IMR-90 (cell line): ENCODE measurements around the gene UGT1A7. TPM values are rescaled to one million over a fixed set of nuclear protein-coding genes. Genes with fewer than 3 reads are reported as not detected.

Source experiments
- ATAC-seq: fragments of 200-7000 bp; cut with Tn5 transposase; 2 replicates; pipeline ENCODE4 v1.9.1; 2020; ENCODE audit warnings: low read depth, mild to moderate bottlenecking, moderate library complexity
- BruUV-seq: library from RNA; stranded (reverse); fragments of 400-500 nt; replicated peaks from 2 replicates; lab custom pipeline; 2021; lab: Mats Ljungman, UMichigan
- CTCF ChIA-PET: fragments of 300-600 bp; formaldehyde crosslinking; extraction: SDS; loops from one replicate; lab custom pipeline; 2021; ENCODE audit warnings: antibody characterized with exemption; lab: Yijun Ruan, JAX
- POLR2A ChIA-PET: fragments of 300-600 bp; sonication (Branson Sonifier 250); formaldehyde crosslinking; loops from one replicate; lab custom pipeline; 2022; ENCODE audit warnings: antibody characterized with exemption; ENCODE audit not compliant: unreplicated experiment; lab: Charles Lee
- DNase-seq: peaks from one replicate; pipeline ENCODE4 v3.0.0; 2013
- H2AFZ ChIP-seq: replicated peaks from 2 replicates; pipeline ENCODE3; 2013; ENCODE audit warnings: low read length, mild to moderate bottlenecking; ENCODE audit not compliant: poor library complexity
- H2AK5ac ChIP-seq: 2 replicates; pipeline ENCODE4 v1.6.1; 2013; ENCODE audit warnings: low read depth, low read length, inconsistent platforms
- H2AK9ac ChIP-seq: replicated peaks from 2 replicates; pipeline ENCODE3; 2013; ENCODE audit warnings: mild to moderate bottlenecking, low read depth, low read length, moderate library complexity; ENCODE audit not compliant: poor library complexity
- H2BK120ac ChIP-seq: 2 replicates; pipeline ENCODE4 v1.6.1; 2013; ENCODE audit warnings: low read depth, low read length, inconsistent platforms
- H2BK15ac ChIP-seq: 3 replicates; pipeline ENCODE4 v1.6.1; 2013; ENCODE audit warnings: low read depth, low read length, inconsistent platforms
- H2BK20ac ChIP-seq: 2 replicates; pipeline ENCODE4 v1.6.1; 2013; ENCODE audit warnings: low read depth, mild to moderate bottlenecking, inconsistent platforms, low read length, moderate library complexity
- H2BK5ac ChIP-seq: 2 replicates; pipeline ENCODE4 v1.6.1; 2013; ENCODE audit warnings: mild to moderate bottlenecking, low read depth, low read length, inconsistent platforms; ENCODE audit not compliant: poor library complexity, severe bottlenecking
- H3K14ac ChIP-seq: replicated peaks from 2 replicates; pipeline ENCODE4 v1.6.1; 2013; ENCODE audit warnings: low read depth, low read length, inconsistent platforms
- H3K18ac ChIP-seq: 2 replicates; pipeline ENCODE4 v1.6.1; 2013; ENCODE audit warnings: low read depth, low read length, control low read depth
- H3K23ac ChIP-seq: 2 replicates; pipeline ENCODE4 v1.6.1; 2013; ENCODE audit warnings: low read depth, low read length, inconsistent platforms
- H3K27ac ChIP-seq: 2 replicates; pipeline ENCODE4 v1.5.1; 2013; ENCODE audit warnings: mild to moderate bottlenecking, control low read depth, low read length; ENCODE audit not compliant: insufficient read depth
- H3K27me3 ChIP-seq: 2 replicates; pipeline ENCODE4 v1.6.1; 2013; ENCODE audit warnings: low read length; ENCODE audit not compliant: control insufficient read depth, insufficient read depth
- H3K36me3 ChIP-seq: 2 replicates; pipeline ENCODE4 v1.6.1; 2013; ENCODE audit warnings: low read length, mixed read lengths; ENCODE audit not compliant: control insufficient read depth, insufficient read depth
- H3K4ac ChIP-seq: 2 replicates; pipeline ENCODE4 v1.6.1; 2013; ENCODE audit warnings: low read depth, low read length, inconsistent platforms
- H3K4me1 ChIP-seq: 2 replicates; pipeline ENCODE4 v1.6.1; 2013; ENCODE audit warnings: low read length, mixed read lengths; ENCODE audit not compliant: control insufficient read depth, insufficient read depth
- H3K4me2 ChIP-seq: 2 replicates; pipeline ENCODE4 v1.6.1; 2013; ENCODE audit warnings: low read depth, mild to moderate bottlenecking, control low read depth, low read length, moderate library complexity
- H3K4me3 ChIP-seq: 2 replicates; pipeline ENCODE4 v1.5.1; 2013; ENCODE audit warnings: low read depth, mild to moderate bottlenecking, control low read depth, low read length, moderate library complexity; ENCODE audit not compliant: insufficient read depth
- H3K56ac ChIP-seq: 2 replicates; pipeline ENCODE4 v1.6.1; 2013; ENCODE audit warnings: low read length, inconsistent platforms; ENCODE audit not compliant: insufficient read depth; ENCODE audit errors: extremely low read depth
- H3K79me1 ChIP-seq, 2 experiments: 2 replicates each; pipeline ENCODE4 v1.6.1; 2013; ENCODE audit warnings: low read length in 2 of 2, inconsistent platforms in 1 of 2, low read depth in 1 of 2
- H3K9ac ChIP-seq: 2 replicates; pipeline ENCODE4 v1.6.1; 2013; ENCODE audit warnings: low read depth, low read length, control low read depth
- H3K9me1 ChIP-seq: 2 replicates; pipeline ENCODE4 v1.6.1; 2013; ENCODE audit warnings: low read length, inconsistent platforms; ENCODE audit not compliant: insufficient read depth
- H3K9me3 ChIP-seq: 2 replicates; pipeline ENCODE4 v1.6.1; 2013; ENCODE audit warnings: low read length; ENCODE audit not compliant: control insufficient read depth, insufficient read depth
- H4K20me1 ChIP-seq: 2 replicates; pipeline ENCODE4 v1.6.1; 2013; ENCODE audit warnings: low read length, inconsistent platforms; ENCODE audit not compliant: insufficient read depth
- H4K5ac ChIP-seq: 2 replicates; pipeline ENCODE4 v1.6.1; 2013; ENCODE audit warnings: mild to moderate bottlenecking, low read depth, low read length, control low read depth
- H4K8ac ChIP-seq, 2 experiments: 2 replicates each; pipeline ENCODE4 v1.6.1; 2013; ENCODE audit warnings: low read depth in 2 of 2, low read length in 2 of 2, control low read depth in 1 of 2, inconsistent platforms in 1 of 2
- H4K91ac ChIP-seq: 2 replicates; pipeline ENCODE4 v1.6.1; 2013; ENCODE audit warnings: low read depth, low read length, inconsistent platforms; ENCODE audit not compliant: insufficient read depth
- CHD1 ChIP-seq: IDR thresholded peaks from 2 replicates; pipeline ENCODE4 v1.6.1; 2012; ENCODE audit warnings: low read depth, low read length, improper control_type of control experiment
- CTCF ChIP-seq: conservative IDR thresholded peaks from 2 replicates; pipeline ENCODE4 v1.5.1; 2012; ENCODE audit warnings: mild to moderate bottlenecking, low read depth, low read length, improper control_type of control experiment
- FOS ChIP-seq: fragments of 150-350 bp; IDR thresholded peaks from 2 replicates; pipeline ENCODE4 v1.6.1; 2016; ENCODE audit warnings: low read depth, low read length
- MAFK ChIP-seq: IDR thresholded peaks from 2 replicates; pipeline ENCODE4 v1.6.1; 2012; ENCODE audit warnings: low read depth, low read length, improper control_type of control experiment
- MXI1 ChIP-seq: IDR thresholded peaks from 2 replicates; pipeline ENCODE4 v1.6.1; 2012; ENCODE audit warnings: low read depth, mild to moderate bottlenecking, low read length, moderate library complexity, borderline replicate concordance
- NFE2L2 ChIP-seq: fragments of 150-350 bp; IDR thresholded peaks from 2 replicates; pipeline ENCODE4 v1.6.1; 2016; ENCODE audit warnings: low read depth, mild to moderate bottlenecking, low read length
- RAD21 ChIP-seq: IDR thresholded peaks from 2 replicates; pipeline ENCODE4 v1.6.1; 2012; ENCODE audit warnings: low read length, improper control_type of control experiment
- SMC3 ChIP-seq: fragments of 150-350 bp; IDR thresholded peaks from 2 replicates; pipeline ENCODE4 v1.6.1; 2016; ENCODE audit warnings: low read depth, mild to moderate bottlenecking, antibody characterized with exemption, low read length, moderate library complexity
- WGBS, 2 experiments: methylation state at CpG; one replicate each; pipeline versions ENCODE4 v1.1.5 to v1.1.7; 2013; ENCODE audit warnings: missing lambda C conversion rate in 2 of 2; ENCODE audit not compliant: insufficient read length in 1 of 2; ENCODE audit errors: extremely low coverage in 2 of 2; 5-methylcytosine and 5-hydroxymethylcytosine counted together
- dilution Hi-C: fragments of 300-500 bp; cut with HindIII; formaldehyde crosslinking; loops from one replicate; pipeline ENCODE4 v1.14.3; 2018; ENCODE audit warnings: low sequenced_read_pairs; ENCODE audit not compliant: unreplicated experiment
- in situ Hi-C: fragments of 300-500 bp; cut with MboI; formaldehyde crosslinking; loops from 3 replicates; pipeline ENCODE4 v1.14.3; 2019; ENCODE audit warnings: low sequenced_read_pairs, inconsistent platforms, mixed read lengths
- intact Hi-C: fragments of 100-400 bp; cut with micrococcal nuclease; formaldehyde crosslinking; loops from 2 replicates; pipeline ENCODE4 v1.10.0; 2022
- polyA plus RNA-seq, 3 experiments: library from polyadenylated mRNA; depleted of rRNA; stranded (reverse); fragments of >200 nt; gene quantifications; 2 replicates each; pipeline ENCODE4 v1.2.3, GENCODE V29; 2012; ENCODE audit warnings: low replicate concordance in 1 of 3
- total RNA-seq: library from RNA; depleted of rRNA; stranded (reverse); fragments of >200 nt; gene quantifications from 2 replicates; pipeline ENCODE4 v1.2.3, GENCODE V29; 2012

Gene UGT1A7
- total and polyA plus RNA-seq, 2 of the 4 experiments (the other 2 are of a cell fraction), result not detected

GRCh38 chr2:233819884-233820773, 138.4 kb downstream of the UGT1A7 start:
- no peak overlapping the region for H2BK20ac ChIP-seq
- H4K5ac ChIP-seq, result no peak overlapping the region
- BruUV-seq, result no TSS peak
- WGBS, 2 experiments, result 59% methylated on average over 8 of the region's 18 CpGs; no CpG with 5 or more reads in 1 of the 2 experiments
- no peak overlapping the region for H3K18ac ChIP-seq
- no peak overlapping the region for H3K4me3 ChIP-seq
- H2BK120ac ChIP-seq, result no peak overlapping the region
- H3K56ac ChIP-seq, result no peak overlapping the region
- no peak overlapping the region for H3K4ac ChIP-seq
- H3K27ac ChIP-seq, result no peak overlapping the region
- H3K9me1 ChIP-seq, result no peaks in the 10 kb centered on the region
- H3K23ac ChIP-seq, result no peak overlapping the region
- H3K9ac ChIP-seq, result no peak overlapping the region
- intact Hi-C loops (no loop called here), in situ Hi-C loops (no loop called here), dilution Hi-C loops (no loop called here)
- no peaks in the 10 kb centered on the region for H3K9me3 ChIP-seq
- DNase-seq (no peak), ATAC-seq (no peak)
- H3K4me2 ChIP-seq, result no peak overlapping the region
- H2AFZ ChIP-seq, result no peak overlapping the region
- no peaks in the 10 kb centered on the region for H3K79me1 ChIP-seq
- no peaks in the 10 kb centered on the region for H3K36me3 ChIP-seq
- H3K4me1 ChIP-seq, result no peaks in the 10 kb centered on the region
- no peak overlapping the region for H2AK5ac ChIP-seq
- no peaks in the 10 kb centered on the region for H4K20me1 ChIP-seq
- TF ChIP-seq MAFK, result no peak
- no peak for TF ChIP-seq CTCF
- TF ChIP-seq FOS, result no peak
- no peak for TF ChIP-seq MXI1
- TF ChIP-seq NFE2L2, result no peak
- TF ChIP-seq SMC3, result no peak
- no peak for TF ChIP-seq CHD1
- TF ChIP-seq RAD21, result no peak
- H3K27me3 ChIP-seq, result peaks cover 10% of the 10 kb centered on the region
- ChIA-PET POLR2A (no interaction called here), CTCF (interaction anchor here (0.9 kb wide), 1 partner anchor 12 kb away, joined by 3 read pairs; no protein-coding TSS in a partner anchor)
- H3K14ac ChIP-seq, result no peak overlapping the region
- H2BK15ac ChIP-seq, result no peak overlapping the region
- H4K91ac ChIP-seq, result no peak overlapping the region
- H4K8ac ChIP-seq, result no peak overlapping the region
- H2BK5ac ChIP-seq, result no peak overlapping the region
- H2AK9ac ChIP-seq, result no peak overlapping the region
